Mucosa of descending colon (tissue), 3 donors: ENCODE data around the gene FCN3. TPM values are rescaled to one million over a fixed set of nuclear protein-coding genes. Genes with fewer than 3 reads are reported as not detected.

ENCODE experiments used
- ATAC-seq: fragments of 200-7000 bp; cut with Tn5 transposase; one replicate; pipeline ENCODE4 v1.9.1; 2020; ENCODE audit warnings: mild to moderate bottlenecking, moderate library complexity
- DNase-seq, 3 donors: peaks; one replicate each; pipeline ENCODE4 v3.0.0-alpha.2; 2020
- H3K36me3 ChIP-seq: fragments of 200-600 bp; one replicate; pipeline ENCODE4 v1.8.0; 2021; ENCODE audit warnings: low read depth, mild to moderate bottlenecking
- H3K4me1 ChIP-seq: fragments of 200-600 bp; one replicate; pipeline ENCODE4 v1.8.0; 2021; ENCODE audit warnings: low read depth, mild to moderate bottlenecking
- H3K4me3 ChIP-seq: fragments of 200-600 bp; one replicate; pipeline ENCODE4 v1.8.0; 2021; ENCODE audit warnings: mild to moderate bottlenecking
- H3K9me3 ChIP-seq: fragments of 200-600 bp; one replicate; pipeline ENCODE4 v1.8.0; 2021; ENCODE audit warnings: mild to moderate bottlenecking
- intact Hi-C, 2 donors: fragments of 100-400 bp; cut with DNase I in 1 of 2; cut with micrococcal nuclease in 1 of 2; formaldehyde crosslinking; loops; one replicate each; pipeline versions ENCODE4 v1.11.0 to v1.11.1; 2022; cut with DNase I, micrococcal nuclease
- total RNA-seq, 3 donors: library from RNA; stranded (reverse); fragmentation: NEBNext Ultra II Directional in 2 of 3; extraction: Animal tissue kit (Norgen Biotek cat#: 25700) in 2 of 3; gene quantifications; one replicate each; pipeline versions ENCODE4 v1.2.1 to v1.2.4, GENCODE V29; 2021 to 2023
- TF ChIP-seq, protein P1 (sequence below): fragments of 200-600 bp; IDR thresholded peaks from one replicate; pipeline ENCODE4 v1.8.0; 2022; ENCODE audit warnings: antibody characterized with exemption, mild to moderate bottlenecking
- donor health status: DM: no; HTN: no; CAD: no; lungs with moderate emphysema.
- donor health status: DM: no; HTN: no; CAD: no.
- donor health status: DM: no; HTN: yes; CAD: no.

Gene FCN3
- total RNA-seq, 3 donors from 2014 or later = 0.60 to 0.79 TPM; not detected in 1

GRCh38 chr1:27331922-27332321, 42.7 kb downstream of the FCN3 start:
- ATAC-seq (no peak), DNase-seq (no peak)
- no peaks in the 10 kb centered on the region for H3K36me3 ChIP-seq
- TF ChIP-seq, protein P1, sequence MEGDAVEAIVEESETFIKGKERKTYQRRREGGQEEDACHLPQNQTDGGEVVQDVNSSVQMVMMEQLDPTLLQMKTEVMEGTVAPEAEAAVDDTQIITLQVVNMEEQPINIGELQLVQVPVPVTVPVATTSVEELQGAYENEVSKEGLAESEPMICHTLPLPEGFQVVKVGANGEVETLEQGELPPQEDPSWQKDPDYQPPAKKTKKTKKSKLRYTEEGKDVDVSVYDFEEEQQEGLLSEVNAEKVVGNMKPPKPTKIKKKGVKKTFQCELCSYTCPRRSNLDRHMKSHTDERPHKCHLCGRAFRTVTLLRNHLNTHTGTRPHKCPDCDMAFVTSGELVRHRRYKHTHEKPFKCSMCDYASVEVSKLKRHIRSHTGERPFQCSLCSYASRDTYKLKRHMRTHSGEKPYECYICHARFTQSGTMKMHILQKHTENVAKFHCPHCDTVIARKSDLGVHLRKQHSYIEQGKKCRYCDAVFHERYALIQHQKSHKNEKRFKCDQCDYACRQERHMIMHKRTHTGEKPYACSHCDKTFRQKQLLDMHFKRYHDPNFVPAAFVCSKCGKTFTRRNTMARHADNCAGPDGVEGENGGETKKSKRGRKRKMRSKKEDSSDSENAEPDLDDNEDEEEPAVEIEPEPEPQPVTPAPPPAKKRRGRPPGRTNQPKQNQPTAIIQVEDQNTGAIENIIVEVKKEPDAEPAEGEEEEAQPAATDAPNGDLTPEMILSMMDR = no peak
- H3K4me1 ChIP-seq = no peaks in the 10 kb centered on the region
- intact Hi-C loops = no loop called here
- H3K4me3 ChIP-seq = no peak overlapping the region
- no peaks in the 10 kb centered on the region for H3K9me3 ChIP-seq

DNA sequence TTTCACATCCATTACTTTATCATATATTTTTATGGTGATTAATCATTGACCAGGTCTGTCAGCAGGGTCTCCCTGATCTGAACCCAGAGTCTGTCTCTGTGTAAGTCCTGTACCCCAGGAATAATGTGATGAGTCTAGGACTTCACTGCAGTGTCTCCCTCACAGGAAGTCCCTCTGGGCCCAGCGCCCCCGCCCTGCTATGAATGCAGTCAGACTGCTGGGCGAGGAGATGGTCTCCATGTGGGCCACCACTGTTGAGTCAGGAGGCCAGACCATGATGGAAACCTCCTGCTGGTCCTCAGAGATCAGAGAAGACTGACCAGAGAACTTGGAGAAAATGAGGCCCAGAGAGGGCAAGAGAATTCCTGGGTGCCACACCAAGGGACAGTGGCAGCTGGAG, 43.2 kb downstream of the FCN3 start:
- DNase-seq (no peak), ATAC-seq (no peak)
- intact Hi-C loops = no loop called here
- no peaks in the 10 kb centered on the region for H3K9me3 ChIP-seq
- no peaks in the 10 kb centered on the region for H3K36me3 ChIP-seq
- no peak overlapping the region for H3K4me3 ChIP-seq
- H3K4me1 ChIP-seq = no peaks in the 10 kb centered on the region
- TF ChIP-seq, protein P1 = no peak

- TF ChIP-seq, protein P1 = no peak
- Histone ChIP-seq H3K4me1 (no peaks in the 10 kb centered on the region), H3K4me3 (no peak overlapping the region), H3K36me3 (no peaks in the 10 kb centered on the region), H3K9me3 (no peaks in the 10 kb centered on the region)
- ATAC-seq = no peak
- DNase-seq = peak in 1 of 3 donors; percentile 16
- intact Hi-C loops = no loop called here
These were observed 43.8 kb downstream of the FCN3 start for GRCh38 chr1:27330786-27331185.

- ATAC-seq = no peak
- TF ChIP-seq, protein P1 = no peak
- Histone ChIP-seq H3K4me3 (no peak overlapping the region), H3K4me1 (peaks cover 12% of the 10 kb centered on the region), H3K36me3 (no peaks in the 10 kb centered on the region), H3K9me3 (no peaks in the 10 kb centered on the region)
- no peak for DNase-seq
- intact Hi-C loops = no loop called here
These were observed 46.7 kb downstream of the FCN3 start for GRCh38 chr1:27327964-27328363.

DNA sequence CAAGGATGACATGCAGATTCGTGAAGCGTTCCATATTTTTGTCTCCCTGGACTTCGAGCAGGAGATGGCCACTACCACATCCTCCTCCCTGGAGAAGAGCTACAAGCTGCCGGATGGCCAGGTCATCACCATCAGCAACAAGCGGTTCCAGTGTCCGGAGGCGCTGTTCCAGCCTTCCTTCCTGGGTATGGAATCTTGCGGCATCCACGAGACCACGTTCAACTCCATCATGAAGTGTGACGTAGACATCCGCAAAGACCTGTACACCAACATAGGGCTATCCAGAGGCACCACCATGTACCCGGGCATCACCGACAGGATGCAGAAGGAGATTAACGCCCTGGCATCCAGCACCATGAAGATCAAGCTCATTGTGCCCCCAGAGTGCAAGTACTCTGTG, 49.3 kb downstream of the FCN3 start:
- DNase-seq = no peak
- ATAC-seq = no peak
- TF ChIP-seq, protein P1 = no peak
- Histone ChIP-seq H3K4me3 (no peak overlapping the region), H3K9me3 (no peaks in the 10 kb centered on the region), H3K36me3 (no peaks in the 10 kb centered on the region), H3K4me1 (peaks cover 20% of the 10 kb centered on the region)
- intact Hi-C loops = no loop called here

DNA sequence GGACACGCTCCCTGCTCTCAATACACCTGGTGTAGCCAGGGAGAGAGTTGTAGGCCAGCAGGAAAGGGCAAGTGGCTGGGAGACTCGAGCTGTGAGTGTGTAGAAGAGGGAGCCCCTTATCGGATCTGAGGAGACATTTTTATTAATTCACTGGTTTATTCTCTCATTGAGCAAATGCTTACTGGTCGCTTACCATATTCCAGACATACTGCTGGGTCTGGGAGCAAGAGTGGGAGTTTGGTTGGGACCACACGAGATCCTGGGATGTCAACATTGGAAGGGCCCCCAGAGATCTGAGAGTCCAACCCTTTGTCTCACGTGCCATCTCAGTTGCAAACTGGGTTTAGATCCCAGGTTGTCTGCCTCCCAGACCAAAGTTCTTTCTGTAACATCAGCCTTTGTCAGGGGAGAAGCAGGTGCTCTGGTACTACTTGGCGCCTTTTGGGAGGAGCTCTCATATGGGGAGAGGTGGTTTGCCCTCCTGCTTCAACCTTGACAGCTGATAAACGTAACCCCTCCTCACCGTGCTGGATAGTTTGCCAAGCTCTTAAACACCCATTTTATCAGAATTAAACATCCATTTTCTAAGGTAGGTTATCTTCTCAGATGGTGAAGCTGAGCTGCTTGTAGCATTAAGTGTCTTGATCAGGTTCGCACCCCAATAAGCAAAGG, 51.9 kb downstream of the FCN3 start:
- TF ChIP-seq, protein P1 = no peak
- Histone ChIP-seq H3K4me3 (peak overlapping the region; percentile 83), H3K4me1 (peaks cover 20% of the 10 kb centered on the region), H3K9me3 (no peaks in the 10 kb centered on the region), H3K36me3 (no peaks in the 10 kb centered on the region)
- intact Hi-C loops = no loop called here
- ATAC-seq = no peak
- DNase-seq = no peak
